Stimulated activated CD8-positive, alpha-beta memory T cell treated with anti-CD3 and anti-CD28 coated beads, Interleukin-2, amount 100 ng/mL, for 48 hours (primary cell): ENCODE measurements around the gene SUOX.
"Not testable (repeated sequence)": the region's sequence is repeated elsewhere in the genome, so short reads cannot be mapped to it uniquely, and the experiment has no call there.

ENCODE experiments used
- DNase-seq, 2 donors: peaks; one replicate each; pipeline ENCODE4 v3.0.0-alpha.2; 2020; ENCODE audit warnings: low read depth in 2 of 2

The SUOX gene

DNA sequence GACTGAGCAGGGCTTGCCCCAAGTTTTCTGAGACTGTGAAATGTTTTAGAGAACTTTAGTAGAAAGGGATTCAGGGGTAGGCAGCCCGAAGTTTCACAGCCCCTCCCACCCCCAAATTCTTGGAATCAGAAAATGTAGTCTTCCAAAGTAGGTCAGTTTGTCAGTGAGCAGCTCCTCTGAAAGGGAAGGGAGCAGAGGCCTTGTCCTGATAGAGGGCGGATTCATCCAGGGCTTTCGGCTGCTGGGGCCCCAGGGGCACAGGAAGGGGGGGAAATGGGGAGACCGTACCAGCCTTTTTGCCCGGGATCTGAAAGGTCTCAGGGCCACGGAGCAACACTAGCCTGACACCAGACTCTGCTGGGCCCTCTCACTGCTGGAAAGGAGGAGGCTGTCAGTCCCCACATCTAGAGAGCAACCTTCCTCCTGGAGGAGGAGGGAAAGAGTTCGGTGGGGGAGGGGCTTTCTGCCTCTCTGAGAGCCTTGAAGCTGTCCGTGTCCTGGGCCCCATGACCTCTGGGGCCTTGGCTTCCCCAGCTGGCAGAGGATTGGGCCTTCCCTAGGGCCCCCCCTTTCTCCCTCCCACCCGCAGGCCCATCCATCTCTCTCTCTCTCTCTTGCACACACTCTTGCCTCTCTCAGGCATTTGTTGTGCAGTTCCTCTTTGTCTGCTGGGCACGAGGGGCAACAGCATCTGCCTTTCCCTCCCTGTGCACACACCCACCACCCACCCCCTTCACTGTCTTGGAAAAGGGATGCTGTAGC is 23.5 kb downstream of the SUOX start, which contains the start of gene IKZF4:
Gene IKZF4, plus strand, starts transcription at position 621 of the 762 bp plus-strand sequence. CDS start 451 bp downstream, outside the sequence.
- no peak for DNase-seq

DNA sequence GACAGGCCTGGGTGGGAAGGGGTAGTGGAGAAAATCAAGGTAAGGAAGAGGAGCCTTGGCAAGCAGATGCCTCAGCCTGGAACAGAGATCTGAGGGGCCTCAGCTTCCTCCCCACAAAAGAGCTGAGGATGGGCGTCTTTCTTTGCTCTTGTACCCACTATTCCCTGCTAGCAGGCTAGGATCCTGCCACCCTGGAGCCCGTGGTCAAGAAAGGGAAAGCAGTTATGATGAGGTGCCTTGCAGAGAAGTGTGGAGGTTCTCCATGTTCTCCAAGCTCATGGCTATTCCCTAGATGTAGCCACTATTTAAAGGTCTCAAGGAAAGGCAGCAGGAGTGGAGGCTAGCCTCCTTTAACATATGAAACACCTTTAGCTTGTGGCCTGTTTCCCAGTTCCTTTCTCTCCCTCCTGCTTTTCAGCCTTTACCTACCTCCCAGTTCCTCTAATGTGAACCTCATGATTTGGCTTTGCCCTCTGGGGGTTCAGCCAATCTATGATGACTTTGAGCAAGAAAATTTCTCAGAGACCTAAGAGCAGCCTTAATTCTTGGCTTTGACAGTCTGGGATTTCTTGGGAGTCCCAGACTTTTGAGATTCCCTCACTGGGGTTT is 24.9 kb downstream of the SUOX start:
- no peak for DNase-seq

DNA sequence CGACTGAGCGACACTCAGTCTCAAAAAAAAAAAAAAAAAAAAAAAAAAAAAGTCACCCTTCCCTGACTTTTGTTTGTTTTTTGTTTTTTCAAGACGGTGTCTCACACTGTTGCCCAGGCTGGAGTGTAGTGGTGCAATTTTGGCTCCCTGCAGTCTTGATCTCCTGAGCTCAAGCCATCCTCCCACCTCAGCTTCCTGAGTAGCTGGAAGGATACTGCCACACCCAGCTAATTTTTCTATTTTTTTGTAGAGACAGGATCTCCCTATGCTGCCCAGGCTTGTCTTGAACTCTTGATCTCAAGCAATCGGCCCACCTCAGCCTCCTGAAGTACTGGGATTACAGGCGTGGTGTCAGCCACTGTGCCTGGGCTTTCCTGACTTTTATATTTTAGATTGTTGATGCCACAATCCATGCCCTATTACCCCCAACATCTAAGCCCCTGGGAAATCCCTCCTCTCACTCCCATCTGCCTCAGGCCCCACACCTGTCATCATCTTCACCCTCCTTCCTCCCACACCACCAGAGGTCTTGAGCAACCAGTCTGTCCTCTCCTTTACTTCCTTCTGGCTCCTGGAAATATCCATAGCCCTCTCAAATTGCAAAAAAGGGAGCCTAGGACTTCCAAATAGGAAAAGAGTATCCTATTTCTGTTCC is 31.6 kb downstream of the SUOX start:
- DNase-seq = no peak

DNA sequence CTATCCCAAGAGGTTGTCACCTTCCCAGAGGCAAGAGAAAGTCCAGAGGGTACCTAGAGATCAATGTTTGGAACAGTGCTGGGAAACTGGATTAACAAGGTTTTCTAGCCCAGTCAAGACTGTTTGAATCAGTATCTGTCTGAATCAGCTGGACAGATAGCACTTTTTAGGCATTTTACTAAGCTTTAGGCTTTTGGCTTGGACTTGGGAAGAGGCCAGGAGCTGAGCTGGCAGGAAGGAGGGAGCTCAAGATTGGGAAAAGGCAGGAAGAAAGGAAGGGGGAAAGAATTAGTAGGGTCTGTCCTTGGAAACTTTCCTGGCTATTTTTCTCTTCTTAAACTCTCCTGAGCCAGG is 32.1 kb downstream of the SUOX start:
- DNase-seq = no peak

DNA sequence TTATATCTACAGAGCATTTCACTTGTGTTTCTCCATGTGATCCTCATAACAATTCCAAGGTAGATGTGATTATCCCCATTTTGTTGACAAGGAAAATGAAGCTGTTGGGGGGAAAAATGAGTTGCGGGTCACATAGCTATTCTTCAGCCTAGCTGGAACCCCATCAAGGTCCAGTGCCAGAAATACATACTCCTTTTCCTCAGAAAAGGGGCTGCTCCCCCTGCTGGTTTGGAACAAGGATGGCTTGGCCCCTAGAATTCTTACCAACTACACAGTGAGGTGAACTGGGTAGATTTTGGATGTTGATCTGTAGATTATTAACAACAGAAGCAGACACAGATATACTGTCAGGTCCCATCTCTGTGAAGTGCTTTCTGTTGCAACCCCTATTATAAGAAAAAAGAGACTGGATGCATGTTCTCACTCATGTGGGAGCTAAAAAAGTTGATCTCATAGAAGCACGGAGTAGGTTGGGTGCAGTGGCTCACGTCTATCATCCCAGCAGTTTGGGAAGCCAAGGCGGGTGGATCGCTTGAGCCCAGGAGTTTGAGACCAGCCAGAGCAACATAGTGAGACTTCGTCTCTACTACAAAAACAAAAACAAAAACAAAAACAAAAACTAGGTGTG is 32.7 kb downstream of the SUOX start:
- DNase-seq = no peak

DNA sequence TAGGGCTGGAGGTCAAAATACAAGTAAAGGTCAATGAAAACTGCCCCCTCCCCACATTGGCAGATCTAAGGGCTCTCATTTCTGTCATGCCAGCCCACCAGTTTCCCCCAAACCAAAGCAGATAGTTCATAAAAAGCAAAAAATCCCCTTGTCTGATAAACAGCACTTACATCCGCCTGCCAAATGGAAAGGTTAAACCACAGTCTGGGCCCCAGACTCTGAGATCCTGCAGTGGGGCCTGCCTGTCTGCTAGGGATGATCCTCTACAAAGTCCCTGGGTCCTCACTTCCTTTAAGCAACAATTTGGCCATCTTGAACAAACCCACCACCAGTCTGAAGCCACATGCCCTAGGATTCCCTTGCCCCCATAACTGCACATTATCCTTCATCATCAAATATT is 34.9 kb downstream of the SUOX start:
- no peak for DNase-seq

DNA sequence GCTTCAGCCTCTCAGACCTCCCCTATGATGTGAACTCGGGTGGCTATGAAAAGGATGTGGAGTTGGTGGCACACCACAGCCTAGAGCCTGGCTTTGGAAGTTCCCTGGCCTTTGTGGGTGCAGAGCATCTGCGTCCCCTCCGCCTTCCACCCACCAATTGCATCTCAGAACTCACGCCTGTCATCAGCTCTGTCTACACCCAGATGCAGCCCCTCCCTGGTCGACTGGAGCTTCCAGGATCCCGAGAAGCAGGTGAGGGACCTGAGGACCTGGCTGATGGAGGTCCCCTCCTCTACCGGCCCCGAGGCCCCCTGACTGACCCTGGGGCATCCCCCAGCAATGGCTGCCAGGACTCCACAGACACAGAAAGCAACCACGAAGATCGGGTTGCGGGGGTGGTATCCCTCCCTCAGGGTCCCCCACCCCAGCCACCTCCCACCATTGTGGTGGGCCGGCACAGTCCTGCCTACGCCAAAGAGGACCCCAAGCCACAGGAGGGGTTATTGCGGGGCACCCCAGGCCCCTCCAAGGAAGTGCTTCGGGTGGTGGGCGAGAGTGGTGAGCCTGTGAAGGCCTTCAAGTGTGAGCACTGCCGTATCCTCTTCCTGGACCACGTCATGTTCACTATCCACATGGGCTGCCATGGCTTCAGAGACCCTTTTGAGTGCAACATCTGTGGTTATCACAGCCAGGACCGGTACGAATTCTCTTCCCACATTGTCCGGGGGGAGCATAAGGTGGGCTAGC is 37.7 kb downstream of the SUOX start:
- DNase-seq = peak; percentile 34 to 44

DNA sequence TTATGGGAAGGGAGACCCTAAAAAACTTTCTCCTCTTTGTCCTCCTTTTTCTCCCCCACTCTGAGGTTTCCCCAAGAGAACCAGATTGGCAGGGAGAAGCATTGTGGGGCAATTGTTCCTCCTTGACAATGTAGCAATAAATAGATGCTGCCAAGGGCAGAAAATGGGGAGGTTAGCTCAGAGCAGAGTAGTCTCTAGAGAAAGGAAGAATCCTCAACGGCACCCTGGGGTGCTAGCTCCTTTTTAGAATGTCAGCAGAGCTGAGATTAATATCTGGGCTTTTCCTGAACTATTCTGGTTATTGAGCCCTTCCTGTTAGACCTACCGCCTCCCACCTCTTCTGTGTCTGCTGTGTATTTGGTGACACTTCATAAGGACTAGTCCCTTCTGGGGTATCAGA is 40.1 kb downstream of the SUOX start:
- DNase-seq = no peak

DNA sequence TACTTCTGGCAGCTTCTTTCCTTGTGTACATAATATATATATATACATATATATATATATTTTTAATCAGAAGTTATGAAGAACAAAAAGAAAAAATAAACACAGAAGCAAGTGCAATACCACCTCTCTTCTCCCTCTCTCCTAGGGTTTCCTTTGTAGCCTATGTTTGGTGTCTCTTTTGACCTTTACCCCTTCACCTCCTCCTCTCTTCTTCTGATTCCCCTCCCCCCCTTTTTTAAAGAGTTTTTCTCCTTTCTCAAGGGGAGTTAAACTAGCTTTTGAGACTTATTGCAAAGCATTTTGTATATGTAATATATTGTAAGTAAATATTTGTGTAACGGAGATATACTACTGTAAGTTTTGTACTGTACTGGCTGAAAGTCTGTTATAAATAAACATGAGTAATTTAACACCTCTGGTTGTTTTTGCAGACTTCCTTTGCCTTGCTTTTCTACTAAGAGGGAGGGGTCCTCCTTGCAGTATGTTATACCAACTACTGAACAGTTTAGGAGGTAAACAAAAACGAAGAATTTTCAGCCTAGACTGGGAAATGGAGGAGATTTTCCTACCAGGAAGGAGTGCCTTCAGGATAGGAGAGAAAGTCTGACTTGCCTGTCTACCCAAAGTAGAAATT is 41.1 kb downstream of the SUOX start:
- no peak for DNase-seq

DNA sequence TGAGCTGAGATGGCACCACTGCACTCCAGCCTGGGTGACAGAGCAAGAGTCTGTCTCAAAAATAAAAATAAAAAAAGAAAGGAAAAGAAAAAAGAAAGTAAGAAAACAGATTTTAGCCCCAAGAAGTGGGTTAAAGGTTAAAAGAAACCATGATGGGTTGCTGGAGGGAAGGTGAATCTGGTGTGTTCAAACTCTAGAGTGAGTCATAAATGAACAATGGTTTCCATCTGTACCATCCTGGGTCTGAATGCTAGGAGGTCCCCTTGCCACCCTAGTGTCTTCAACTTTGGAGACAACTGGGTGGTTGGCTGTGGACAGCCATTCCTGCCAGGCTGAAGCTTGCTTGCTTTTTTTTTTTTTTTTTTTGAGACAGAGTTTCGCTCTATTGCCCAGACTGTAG is 43.1 kb downstream of the SUOX start:
- DNase-seq = no peak

DNA sequence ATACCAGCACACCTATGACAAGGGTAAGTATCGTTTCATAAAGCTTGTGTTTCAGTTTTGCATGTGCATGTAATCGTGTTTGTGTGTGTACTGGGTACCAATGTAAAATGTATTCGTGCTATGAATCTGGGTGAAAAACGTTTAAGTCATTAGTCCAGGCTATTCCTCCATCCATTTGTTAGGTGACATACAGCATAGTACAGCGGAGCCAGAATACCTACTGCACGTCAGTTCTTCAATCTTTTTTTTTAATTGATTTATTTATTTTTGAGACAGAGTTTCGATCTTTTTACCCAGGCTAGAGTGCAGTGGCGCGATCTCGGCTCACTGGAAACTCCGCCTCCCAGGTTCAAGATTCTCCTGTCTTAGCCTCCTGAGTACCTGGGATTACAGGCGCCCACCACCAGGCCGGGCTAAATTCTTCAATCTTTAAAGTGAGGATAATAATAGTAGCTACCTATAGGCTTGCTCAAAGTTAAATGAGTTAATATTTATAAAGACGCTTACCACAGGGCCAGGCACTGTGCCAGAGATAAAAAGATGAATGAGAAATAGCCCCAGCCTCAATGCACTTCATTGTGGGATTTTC is 44.0 kb downstream of the SUOX start:
- no peak for DNase-seq

DNA sequence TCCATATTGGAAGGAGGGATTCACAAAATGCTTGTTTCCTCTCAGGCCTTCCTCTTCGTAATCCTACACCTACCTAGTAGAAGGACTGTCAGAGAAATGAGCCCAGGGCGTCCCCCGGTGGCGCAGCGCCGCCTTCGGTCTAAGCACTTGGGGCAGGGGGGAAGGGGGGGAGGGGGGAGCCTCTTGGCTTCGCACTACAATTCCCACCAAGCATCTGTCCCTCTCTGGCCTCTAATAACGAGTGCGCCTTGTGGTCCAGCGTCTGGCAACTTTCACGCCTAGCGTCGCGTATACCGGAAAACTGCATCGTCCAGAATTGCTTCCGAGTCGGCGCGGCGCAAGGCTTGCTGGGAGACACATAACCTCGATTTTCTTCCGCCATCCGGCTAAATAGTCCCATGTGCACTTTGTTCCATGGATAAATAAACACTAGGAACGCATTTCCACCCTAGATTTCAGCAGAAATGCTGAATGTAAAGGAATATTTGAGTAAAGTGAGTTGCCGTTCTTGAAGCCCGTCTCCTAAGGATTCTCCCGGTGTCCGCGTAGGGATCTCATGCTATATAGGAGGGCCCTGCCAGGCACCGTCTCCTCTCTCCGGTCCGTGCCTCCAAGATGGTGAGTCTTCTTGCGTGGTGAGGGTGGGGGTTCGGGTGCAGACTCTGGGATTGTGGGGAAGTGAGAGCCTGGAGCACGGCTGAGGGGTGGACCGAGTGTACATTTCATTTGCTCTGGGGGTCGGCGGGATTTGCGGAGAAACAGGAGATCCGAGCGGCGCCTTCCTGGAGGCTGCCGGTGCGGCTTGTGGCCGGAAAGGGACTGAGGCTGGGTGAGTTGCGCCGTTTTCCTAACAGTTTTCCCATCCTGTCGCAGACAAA is 44.7 kb downstream of the SUOX start, which contains the start of gene RPS26:
Gene RPS26, plus strand, starts transcription at position 367 of the 878 bp plus-strand sequence. Its CDS starts 249 bp downstream, at position 616.
- DNase-seq = peak; percentile 84 to 86

DNA sequence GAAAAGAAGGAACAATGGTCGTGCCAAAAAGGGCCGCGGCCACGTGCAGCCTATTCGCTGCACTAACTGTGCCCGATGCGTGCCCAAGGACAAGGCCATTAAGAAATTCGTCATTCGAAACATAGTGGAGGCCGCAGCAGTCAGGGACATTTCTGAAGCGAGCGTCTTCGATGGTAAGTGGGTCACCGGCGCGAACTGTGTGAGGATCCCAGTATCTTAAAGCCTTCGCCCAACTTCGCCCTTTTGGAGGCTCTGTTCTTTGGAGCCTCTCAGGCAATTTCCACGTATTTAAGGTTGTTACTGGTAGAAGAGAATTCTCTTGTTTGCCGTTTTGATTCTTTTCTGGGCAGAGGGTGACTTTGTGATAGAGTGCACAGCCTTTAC is 45.3 kb downstream of the SUOX start:
- DNase-seq = not testable (repeated sequence)

DNA sequence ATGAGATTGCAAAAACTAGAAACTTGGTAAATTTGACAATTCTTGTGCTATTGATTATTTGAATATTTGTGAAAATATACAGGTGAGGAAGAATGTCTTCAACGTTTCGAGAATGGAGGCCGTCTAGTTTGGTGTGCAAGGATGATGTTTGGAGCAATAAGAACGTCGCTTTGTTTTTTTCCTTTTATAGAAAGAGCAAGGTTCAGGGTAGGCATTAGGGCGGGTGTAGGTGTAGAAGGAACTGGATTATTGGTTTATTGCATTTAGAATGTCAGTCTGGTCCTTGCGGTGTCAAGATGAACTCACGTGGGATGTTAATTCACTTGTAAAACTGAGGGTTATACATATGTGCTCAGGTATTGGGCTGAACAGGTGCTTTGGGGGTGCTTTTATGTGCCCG is 45.8 kb downstream of the SUOX start:
- no peak for DNase-seq

DNA sequence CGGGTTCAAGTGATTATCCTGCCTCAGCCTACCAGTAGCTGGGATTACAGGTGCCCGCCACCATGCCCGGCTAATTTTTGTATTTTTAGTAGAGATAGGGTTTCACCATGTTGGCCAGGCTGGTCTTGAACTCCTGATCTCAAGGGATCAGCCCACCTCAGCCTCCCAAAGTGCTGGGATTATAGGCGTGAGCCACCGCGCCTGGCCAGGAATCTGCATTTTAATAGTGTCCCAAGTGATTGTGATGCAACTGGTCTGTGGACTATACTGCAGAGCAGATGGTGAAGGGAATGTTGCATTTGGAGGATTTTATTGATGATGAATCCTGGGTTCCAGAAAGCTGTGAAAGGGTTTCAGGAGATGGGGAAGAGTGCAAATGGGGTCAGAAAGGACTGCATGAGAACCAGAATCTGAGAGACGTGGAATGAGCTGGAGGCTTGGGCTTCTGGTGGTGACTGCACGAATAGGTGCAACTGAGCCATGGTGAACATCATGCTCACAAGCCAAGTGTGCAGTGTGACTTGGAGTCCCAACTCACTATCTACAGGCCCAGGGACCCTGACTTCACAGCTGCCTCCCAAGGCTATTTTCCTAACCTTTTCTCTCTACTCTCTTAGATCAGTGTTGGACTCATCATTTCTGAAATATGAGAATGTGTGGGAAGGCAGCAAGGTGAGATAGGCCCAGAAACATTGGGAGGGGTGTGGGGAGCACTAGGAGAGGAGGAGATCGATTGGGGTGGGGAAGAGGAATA is 49.1 kb downstream of the SUOX start:
- DNase-seq = no peak

DNA sequence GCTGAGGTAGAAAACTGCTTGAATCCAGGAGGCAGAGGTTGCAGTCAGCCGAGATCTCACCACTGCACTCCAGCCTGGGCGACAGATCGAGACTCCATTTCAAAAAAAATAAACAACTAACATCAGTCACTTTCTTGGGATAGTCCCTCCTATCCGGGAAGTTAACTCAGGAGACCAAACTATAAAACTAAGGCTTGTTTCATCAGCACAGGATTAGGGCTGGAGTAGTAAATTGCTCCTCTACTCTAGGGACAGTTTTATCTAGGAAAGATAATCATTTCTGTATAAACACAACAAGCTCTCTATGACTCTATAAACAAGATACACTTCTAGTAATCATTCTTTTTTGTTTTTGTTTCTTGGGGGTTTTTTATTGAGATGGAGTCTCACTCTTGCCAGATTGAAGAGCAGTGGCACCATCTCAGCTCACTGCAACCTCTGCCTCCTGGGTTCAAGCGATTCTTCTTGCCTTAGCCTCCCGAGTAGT is 56.4 kb downstream of the SUOX start:
- DNase-seq = no peak
